Measurements from ENCODE around the gene DMBT1. TPM values are rescaled to one million over a fixed set of nuclear protein-coding genes. Genes with fewer than 3 reads are reported as not detected.

DMBT1 gene
- total RNA-seq, 1 experiment from 2014 or later: 4.6 TPM

DNA sequence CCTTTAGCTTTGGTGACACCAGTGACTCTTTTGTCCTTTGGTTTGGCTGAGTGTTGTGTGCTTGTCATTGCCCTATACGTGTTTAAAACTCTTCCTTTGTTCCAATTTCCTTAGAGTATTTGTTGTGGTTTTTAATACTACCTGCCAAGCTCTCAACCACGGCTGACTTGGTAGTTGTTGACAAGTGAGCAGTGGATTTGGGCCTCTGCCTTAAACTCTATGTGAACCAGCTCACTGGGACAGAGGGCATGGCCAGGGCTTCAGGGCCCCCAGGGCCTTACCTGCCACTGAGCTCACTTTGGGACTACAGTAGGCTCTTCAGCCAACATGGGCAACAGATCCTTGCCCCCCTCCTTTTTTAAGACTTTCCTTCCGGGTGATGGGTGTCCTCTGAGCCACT, 9.6 kb upstream of the DMBT1 start:
- Mint-ChIP-seq H3K4me3 (ENCODE audit: low read depth, unreplicated experiment) (no peak overlapping the region), H3K9me3 (ENCODE audit: low read depth, unreplicated experiment) (no peaks in the 10 kb centered on the region), H3K27me3 (ENCODE audit: unreplicated experiment) (peaks cover 11% of the 10 kb centered on the region), H3K4me1 (ENCODE audit: low read depth, unreplicated experiment) (peaks cover 11% of the 10 kb centered on the region), H3K27ac (ENCODE audit: unreplicated experiment) (no peak overlapping the region), H3K36me3 (ENCODE audit: insufficient read depth, unreplicated experiment) (peaks cover 4% of the 10 kb centered on the region)
- no TSS peak for BruUV-seq (replicated peaks)
- intact Hi-C loops (cut with micrococcal nuclease; ENCODE audit: unreplicated experiment): no loop called here
- CTCF ChIA-PET: interaction anchor here (0.5 kb wide), 1 partner anchor 112 kb away, joined by 3 read pairs; no protein-coding TSS in a partner anchor
- no peak for TF ChIP-seq CTCF (IDR thresholded peaks at IDR 0.05; ENCODE audit: unreplicated experiment)
- no peak for DNase-seq

GRCh38 chr10:122551450-122551849, 9.1 kb upstream of the DMBT1 start:
- intact Hi-C loops (cut with micrococcal nuclease; ENCODE audit: unreplicated experiment): no loop called here
- Mint-ChIP-seq H3K9me3 (ENCODE audit: low read depth, unreplicated experiment) (no peaks in the 10 kb centered on the region), H3K4me1 (ENCODE audit: low read depth, unreplicated experiment) (peaks cover 11% of the 10 kb centered on the region), H3K36me3 (ENCODE audit: insufficient read depth, unreplicated experiment) (peaks cover 4% of the 10 kb centered on the region), H3K27me3 (ENCODE audit: unreplicated experiment) (peaks cover 16% of the 10 kb centered on the region), H3K4me3 (ENCODE audit: low read depth, unreplicated experiment) (no peak overlapping the region), H3K27ac (ENCODE audit: unreplicated experiment) (no peak overlapping the region)
- DNase-seq: no peak
- no peak for TF ChIP-seq CTCF (IDR thresholded peaks at IDR 0.05; ENCODE audit: unreplicated experiment)
- CTCF ChIA-PET: interaction anchor here (0.5 kb wide), 1 partner anchor 112 kb away, joined by 3 read pairs; no protein-coding TSS in a partner anchor
- BruUV-seq (replicated peaks): no TSS peak

- BruUV-seq (replicated peaks): no TSS peak
- Mint-ChIP-seq H3K36me3 (ENCODE audit: insufficient read depth, unreplicated experiment) (peaks cover 4% of the 10 kb centered on the region), H3K27me3 (ENCODE audit: unreplicated experiment) (peaks cover 19% of the 10 kb centered on the region), H3K27ac (ENCODE audit: unreplicated experiment) (no peak overlapping the region), H3K4me3 (ENCODE audit: low read depth, unreplicated experiment) (no peak overlapping the region), H3K9me3 (ENCODE audit: low read depth, unreplicated experiment) (no peaks in the 10 kb centered on the region), H3K4me1 (ENCODE audit: low read depth, unreplicated experiment) (peaks cover 11% of the 10 kb centered on the region)
- intact Hi-C loops (cut with micrococcal nuclease; ENCODE audit: unreplicated experiment): no loop called here
- no peak for DNase-seq
- CTCF ChIA-PET: no interaction called here
- no peak for TF ChIP-seq CTCF (IDR thresholded peaks at IDR 0.05; ENCODE audit: unreplicated experiment)
Measured at GRCh38 chr10:122553341-122553740, 7.2 kb upstream of the DMBT1 start.

- CTCF ChIA-PET: no interaction called here
- TF ChIP-seq CTCF (IDR thresholded peaks at IDR 0.05; ENCODE audit: unreplicated experiment): no peak
- H3K27ac Mint-ChIP-seq (ENCODE audit: unreplicated experiment): no peak overlapping the region
- no peak for DNase-seq
- no peak overlapping the region for H3K4me3 Mint-ChIP-seq (ENCODE audit: low read depth, unreplicated experiment)
- peaks cover 4% of the 10 kb centered on the region for H3K36me3 Mint-ChIP-seq (ENCODE audit: insufficient read depth, unreplicated experiment)
- H3K27me3 Mint-ChIP-seq (ENCODE audit: unreplicated experiment): peaks cover 19% of the 10 kb centered on the region
- no TSS peak for BruUV-seq (replicated peaks)
- H3K4me1 Mint-ChIP-seq (ENCODE audit: low read depth, unreplicated experiment): peaks cover 20% of the 10 kb centered on the region
- intact Hi-C loops (cut with micrococcal nuclease; ENCODE audit: unreplicated experiment): no loop called here
- H3K9me3 Mint-ChIP-seq (ENCODE audit: low read depth, unreplicated experiment): no peaks in the 10 kb centered on the region
Measured at GRCh38 chr10:122554131-122555036, 6.2 kb upstream of the DMBT1 start.

Measured in Calu3 (cell line).